ENCODE data around the gene VCL. TPM values are rescaled to one million over a fixed set of nuclear protein-coding genes. Genes with fewer than 3 reads are reported as not detected.

VCL gene
- total RNA-seq, 4 donors from 2014 or later, result 54.8 to 92.9 (median 64.7) TPM

DNA sequence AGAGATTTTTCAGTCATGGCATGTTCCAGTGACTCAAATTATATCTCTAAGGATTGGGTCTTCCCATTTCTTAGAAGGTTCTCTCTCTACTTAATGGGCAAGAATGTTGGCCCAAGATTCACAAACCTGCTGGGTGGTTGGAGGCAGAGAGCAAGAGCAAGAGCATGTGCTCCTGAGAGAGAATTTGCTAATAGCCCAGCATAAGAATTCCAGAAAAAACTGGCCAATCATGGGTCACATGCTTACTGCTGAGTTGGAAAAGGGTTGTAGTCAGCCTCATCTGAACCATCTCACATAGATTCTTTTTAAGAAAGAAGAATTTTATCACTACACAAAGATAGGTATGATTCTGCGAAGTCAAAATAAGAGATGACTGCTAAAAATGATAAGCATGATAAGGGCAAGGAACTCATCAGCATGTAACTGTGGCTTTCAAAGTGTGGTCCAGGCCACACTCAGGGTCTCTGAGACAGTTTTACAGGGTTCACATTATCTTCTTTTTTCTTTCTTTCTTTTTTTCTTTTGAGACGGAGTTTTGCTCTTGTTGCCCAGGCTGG is 8.2 kb upstream of the VCL start:
- WGBS, result 96% methylated on average over 2 of the region's 2 CpGs
- DNase-seq (ENCODE audit: low spot score in 2 of 2), result no peak
- Histone ChIP-seq H3K27me3 (no peaks in the 10 kb centered on the region), H3K9me3 (no peaks in the 10 kb centered on the region), H3K4me3 (no peak overlapping the region), H3K4me1 (no peaks in the 10 kb centered on the region), H3K36me3 (no peaks in the 10 kb centered on the region), H3K27ac (no peak overlapping the region)
- no peak for TF ChIP-seq EP300 (IDR thresholded peaks at IDR 0.05)
- no peak for TF ChIP-seq POLR2A (IDR thresholded peaks at IDR 0.05)
- no peak for TF ChIP-seq POLR2AphosphoS5 (IDR thresholded peaks at IDR 0.05)
- TF ChIP-seq, protein P1, sequence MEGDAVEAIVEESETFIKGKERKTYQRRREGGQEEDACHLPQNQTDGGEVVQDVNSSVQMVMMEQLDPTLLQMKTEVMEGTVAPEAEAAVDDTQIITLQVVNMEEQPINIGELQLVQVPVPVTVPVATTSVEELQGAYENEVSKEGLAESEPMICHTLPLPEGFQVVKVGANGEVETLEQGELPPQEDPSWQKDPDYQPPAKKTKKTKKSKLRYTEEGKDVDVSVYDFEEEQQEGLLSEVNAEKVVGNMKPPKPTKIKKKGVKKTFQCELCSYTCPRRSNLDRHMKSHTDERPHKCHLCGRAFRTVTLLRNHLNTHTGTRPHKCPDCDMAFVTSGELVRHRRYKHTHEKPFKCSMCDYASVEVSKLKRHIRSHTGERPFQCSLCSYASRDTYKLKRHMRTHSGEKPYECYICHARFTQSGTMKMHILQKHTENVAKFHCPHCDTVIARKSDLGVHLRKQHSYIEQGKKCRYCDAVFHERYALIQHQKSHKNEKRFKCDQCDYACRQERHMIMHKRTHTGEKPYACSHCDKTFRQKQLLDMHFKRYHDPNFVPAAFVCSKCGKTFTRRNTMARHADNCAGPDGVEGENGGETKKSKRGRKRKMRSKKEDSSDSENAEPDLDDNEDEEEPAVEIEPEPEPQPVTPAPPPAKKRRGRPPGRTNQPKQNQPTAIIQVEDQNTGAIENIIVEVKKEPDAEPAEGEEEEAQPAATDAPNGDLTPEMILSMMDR (IDR thresholded peaks at IDR 0.05), result no peak

DNA sequence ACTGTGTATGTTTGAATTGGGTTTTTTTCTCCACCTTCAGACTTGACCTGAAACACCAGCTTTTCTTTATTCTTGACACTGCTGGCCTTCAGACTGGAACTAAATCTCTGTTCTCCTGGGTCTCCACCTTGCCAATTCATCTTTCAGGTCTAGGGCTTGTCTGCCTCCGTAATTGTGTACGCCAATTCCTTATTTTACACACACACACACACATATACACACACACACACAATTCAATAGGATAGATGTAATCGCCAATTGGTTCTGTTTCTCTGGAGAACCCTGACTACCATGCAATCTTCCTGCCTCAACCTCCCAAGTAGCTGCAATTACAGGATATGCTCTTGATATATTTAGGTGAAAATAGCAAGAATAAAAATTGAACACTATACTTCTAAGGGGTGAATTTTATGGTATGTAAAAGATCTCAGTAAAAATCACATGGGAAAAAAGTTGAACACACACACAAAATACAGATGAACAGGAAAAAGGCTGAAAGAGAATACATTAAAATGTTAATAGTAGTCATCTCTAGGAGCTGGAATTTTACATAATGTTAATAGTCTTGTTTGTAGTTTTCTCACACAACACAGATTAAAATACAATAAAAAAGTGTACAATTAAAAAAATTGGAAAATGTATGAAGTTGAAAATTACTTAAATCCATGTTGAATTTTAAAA is 6.6 kb upstream of the VCL start:
- Histone ChIP-seq H3K4me3 (no peak overlapping the region), H3K36me3 (no peaks in the 10 kb centered on the region), H3K27me3 (no peaks in the 10 kb centered on the region), H3K27ac (no peak overlapping the region), H3K4me1 (no peaks in the 10 kb centered on the region), H3K9me3 (no peaks in the 10 kb centered on the region)
- WGBS, result 91% methylated on average over 3 of the region's 3 CpGs
- TF ChIP-seq, protein P1 (IDR thresholded peaks at IDR 0.05), result no peak
- no peak for TF ChIP-seq EP300 (IDR thresholded peaks at IDR 0.05)
- TF ChIP-seq POLR2A (IDR thresholded peaks at IDR 0.05), result no peak
- TF ChIP-seq POLR2AphosphoS5 (IDR thresholded peaks at IDR 0.05), result no peak
- no peak for DNase-seq (ENCODE audit: low spot score in 2 of 2)

DNA sequence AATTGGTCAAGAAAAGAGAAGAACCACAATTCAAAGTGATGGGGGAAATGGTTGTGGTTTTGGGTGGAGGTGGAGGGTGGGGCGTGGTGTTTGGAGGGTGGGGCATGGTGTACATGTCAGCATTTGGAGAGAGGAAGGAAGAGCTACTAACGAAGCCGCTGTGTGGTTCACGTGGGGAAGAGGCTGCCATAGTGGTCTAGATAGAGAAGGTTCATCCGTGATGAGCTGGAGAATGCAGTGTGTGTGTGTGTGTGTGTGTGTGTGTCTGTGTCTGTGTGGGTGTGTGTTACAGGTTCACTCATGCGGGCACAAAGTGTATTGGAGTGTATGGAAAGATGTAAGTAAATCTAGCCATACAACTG is 6.1 kb upstream of the VCL start:
- Histone ChIP-seq H3K4me1 (no peaks in the 10 kb centered on the region), H3K36me3 (no peaks in the 10 kb centered on the region), H3K27ac (no peak overlapping the region), H3K9me3 (no peaks in the 10 kb centered on the region), H3K4me3 (no peak overlapping the region), H3K27me3 (no peaks in the 10 kb centered on the region)
- 56% methylated on average over 6 of the region's 6 CpGs for WGBS
- no peak for DNase-seq (ENCODE audit: low spot score in 2 of 2)
- TF ChIP-seq, protein P1 (IDR thresholded peaks at IDR 0.05), result no peak
- no peak for TF ChIP-seq POLR2A (IDR thresholded peaks at IDR 0.05)
- TF ChIP-seq POLR2AphosphoS5 (IDR thresholded peaks at IDR 0.05), result no peak
- no peak for TF ChIP-seq EP300 (IDR thresholded peaks at IDR 0.05)

DNA sequence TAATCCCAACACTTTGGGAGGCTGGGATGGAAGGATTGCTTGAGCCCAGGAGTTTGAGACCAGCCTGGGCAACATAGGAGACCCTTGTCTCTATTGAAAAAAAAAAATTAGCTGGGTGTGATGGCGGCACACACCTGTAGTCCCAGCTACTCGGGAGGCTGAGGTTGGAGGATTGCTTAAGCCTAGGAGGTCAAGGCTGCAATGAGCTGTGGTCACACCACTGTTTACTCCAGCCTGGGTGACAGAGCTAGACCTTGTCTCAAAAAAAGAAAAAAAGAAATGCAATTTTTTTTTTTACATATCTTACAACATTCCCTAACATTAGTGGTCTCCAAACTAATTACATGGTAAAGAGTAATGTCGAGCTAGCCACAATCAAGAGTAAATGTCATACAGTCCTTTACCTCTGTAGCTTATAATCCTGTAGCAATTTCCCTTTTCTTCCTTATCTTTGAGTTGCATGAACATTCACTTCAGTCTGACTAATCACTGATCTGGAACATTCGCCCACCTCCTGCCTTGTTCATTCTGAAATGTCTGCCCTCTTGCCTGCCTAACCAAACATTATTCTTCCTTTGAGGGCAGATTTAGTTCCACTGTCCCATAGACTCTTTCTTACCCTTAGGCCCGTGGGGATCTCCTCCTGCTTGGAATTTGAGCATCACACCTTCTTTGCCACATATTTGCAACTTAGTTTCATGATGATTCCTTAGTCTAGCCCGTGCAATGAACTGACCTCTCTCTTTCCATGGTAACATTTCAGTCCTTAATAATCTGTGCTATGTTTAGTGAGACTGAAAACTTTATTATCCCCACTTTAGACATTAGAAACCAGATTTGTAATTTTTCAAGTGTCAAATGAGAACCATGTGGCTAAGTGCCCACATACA is 4.8 kb upstream of the VCL start:
- Histone ChIP-seq H3K36me3 (no peaks in the 10 kb centered on the region), H3K9me3 (no peaks in the 10 kb centered on the region), H3K4me1 (no peaks in the 10 kb centered on the region), H3K27me3 (no peaks in the 10 kb centered on the region), H3K27ac (no peak overlapping the region), H3K4me3 (no peak overlapping the region)
- TF ChIP-seq POLR2A (IDR thresholded peaks at IDR 0.05) (no peak), POLR2AphosphoS5 (IDR thresholded peaks at IDR 0.05) (no peak), EP300 (IDR thresholded peaks at IDR 0.05) (no peak)
- TF ChIP-seq, protein P1 (IDR thresholded peaks at IDR 0.05), result no peak
- 76% methylated on average over 6 of the region's 6 CpGs for WGBS
- no peak for DNase-seq (ENCODE audit: low spot score in 2 of 2)

DNA sequence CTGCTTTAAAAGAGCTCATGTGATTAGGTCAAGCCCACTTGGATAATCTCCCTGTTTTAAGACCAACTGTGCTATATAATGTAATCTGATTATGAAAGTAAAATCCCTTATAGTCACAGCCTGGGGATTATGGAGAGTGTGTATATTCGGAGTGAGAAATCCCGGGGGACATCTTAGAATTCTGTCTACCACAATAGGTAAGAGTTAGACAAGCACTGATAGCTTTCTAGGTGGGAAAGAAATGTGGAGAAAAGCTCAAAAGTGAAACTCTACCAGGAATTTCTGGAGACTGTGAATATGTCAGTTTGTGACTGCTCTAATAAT is 2.9 kb upstream of the VCL start:
- Histone ChIP-seq H3K27ac (no peak overlapping the region), H3K36me3 (no peaks in the 10 kb centered on the region), H3K4me3 (no peak overlapping the region), H3K9me3 (no peaks in the 10 kb centered on the region), H3K27me3 (no peaks in the 10 kb centered on the region), H3K4me1 (peaks cover 9% of the 10 kb centered on the region)
- no peak for DNase-seq (ENCODE audit: low spot score in 2 of 2)
- WGBS, result 85% methylated on average over 2 of the region's 2 CpGs
- TF ChIP-seq, protein P1 (IDR thresholded peaks at IDR 0.05), result no peak
- TF ChIP-seq POLR2AphosphoS5 (IDR thresholded peaks at IDR 0.05) (no peak), EP300 (IDR thresholded peaks at IDR 0.05) (no peak), POLR2A (IDR thresholded peaks at IDR 0.05) (no peak)

Data from suprapubic skin (tissue), 4 donors.